Uterus (tissue), 2 donors: ENCODE results near the gene NDUFB11.

Experiments
- POLR2A ChIP-seq, 2 donors: fragments of 450-650 bp; IDR thresholded peaks; one replicate each; pipeline ENCODE4 v1.6.1; 2016; ENCODE audit warnings: antibody characterized with exemption in 2 of 2, mild to moderate bottlenecking in 1 of 2, moderate library complexity in 1 of 2
- TF ChIP-seq, protein P1 (sequence below), 4 experiments: fragments of 200-600 bp in 2 of 4; fragments of 450-650 bp in 2 of 4; sonication (generic) in 2 of 4; IDR thresholded peaks; one replicate each; pipeline ENCODE4 v1.5.1; 2016 to 2019; ENCODE audit warnings: antibody characterized with exemption in 4 of 4, mild to moderate bottlenecking in 2 of 4, moderate library complexity in 1 of 4

DNA sequence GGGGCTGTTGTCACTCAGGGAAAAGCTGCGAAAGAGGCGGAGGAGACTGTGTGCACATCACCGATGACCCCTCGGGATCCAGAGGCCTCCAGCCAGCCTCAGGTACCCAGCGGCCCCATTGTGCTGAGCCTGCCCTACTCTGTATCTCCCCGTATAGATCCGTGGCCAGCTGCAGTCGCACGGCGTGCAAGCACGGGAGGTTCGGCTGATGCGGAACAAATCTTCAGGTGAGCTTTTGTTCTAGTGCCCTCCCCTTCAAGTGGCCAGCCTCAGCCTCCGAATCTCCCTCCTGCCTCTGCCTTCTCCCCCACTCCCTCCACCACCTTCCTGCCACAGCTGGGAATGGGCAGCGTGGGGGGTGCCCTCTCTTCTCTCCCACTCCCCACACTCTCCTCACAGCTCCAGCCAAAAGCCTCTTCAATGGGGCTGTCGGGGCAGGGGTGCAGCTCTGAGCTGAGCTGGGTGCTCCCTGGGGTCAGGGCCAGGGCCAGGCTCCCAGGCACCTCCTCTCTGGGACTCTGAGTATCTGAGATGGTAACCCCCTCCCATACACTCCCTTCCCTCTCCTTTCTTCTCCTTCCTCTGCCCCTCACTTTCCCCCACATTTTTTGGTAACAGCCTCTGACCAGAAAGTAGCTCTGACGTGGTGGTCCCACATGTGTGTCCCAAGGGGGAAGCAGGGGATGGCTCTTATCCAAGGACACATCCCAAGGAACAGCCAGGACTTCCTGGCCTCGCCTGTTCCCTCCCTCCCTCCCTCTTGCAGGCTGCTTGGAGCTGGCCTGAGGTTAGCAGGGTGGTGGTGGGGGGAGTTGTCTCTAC is 28.7 kb upstream of the NDUFB11 start:
- TF ChIP-seq POLR2A (IDR thresholded peaks at IDR 0.05): no peak
- TF ChIP-seq, protein P1, sequence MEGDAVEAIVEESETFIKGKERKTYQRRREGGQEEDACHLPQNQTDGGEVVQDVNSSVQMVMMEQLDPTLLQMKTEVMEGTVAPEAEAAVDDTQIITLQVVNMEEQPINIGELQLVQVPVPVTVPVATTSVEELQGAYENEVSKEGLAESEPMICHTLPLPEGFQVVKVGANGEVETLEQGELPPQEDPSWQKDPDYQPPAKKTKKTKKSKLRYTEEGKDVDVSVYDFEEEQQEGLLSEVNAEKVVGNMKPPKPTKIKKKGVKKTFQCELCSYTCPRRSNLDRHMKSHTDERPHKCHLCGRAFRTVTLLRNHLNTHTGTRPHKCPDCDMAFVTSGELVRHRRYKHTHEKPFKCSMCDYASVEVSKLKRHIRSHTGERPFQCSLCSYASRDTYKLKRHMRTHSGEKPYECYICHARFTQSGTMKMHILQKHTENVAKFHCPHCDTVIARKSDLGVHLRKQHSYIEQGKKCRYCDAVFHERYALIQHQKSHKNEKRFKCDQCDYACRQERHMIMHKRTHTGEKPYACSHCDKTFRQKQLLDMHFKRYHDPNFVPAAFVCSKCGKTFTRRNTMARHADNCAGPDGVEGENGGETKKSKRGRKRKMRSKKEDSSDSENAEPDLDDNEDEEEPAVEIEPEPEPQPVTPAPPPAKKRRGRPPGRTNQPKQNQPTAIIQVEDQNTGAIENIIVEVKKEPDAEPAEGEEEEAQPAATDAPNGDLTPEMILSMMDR (IDR thresholded peaks at IDR 0.05): no peak
